Measurements from ENCODE around the gene SHISA9.
"Not testable (repeated sequence)": the region's sequence is repeated elsewhere in the genome, so short reads cannot be mapped to it uniquely, and the experiment has no call there.

Gene SHISA9

DNA sequence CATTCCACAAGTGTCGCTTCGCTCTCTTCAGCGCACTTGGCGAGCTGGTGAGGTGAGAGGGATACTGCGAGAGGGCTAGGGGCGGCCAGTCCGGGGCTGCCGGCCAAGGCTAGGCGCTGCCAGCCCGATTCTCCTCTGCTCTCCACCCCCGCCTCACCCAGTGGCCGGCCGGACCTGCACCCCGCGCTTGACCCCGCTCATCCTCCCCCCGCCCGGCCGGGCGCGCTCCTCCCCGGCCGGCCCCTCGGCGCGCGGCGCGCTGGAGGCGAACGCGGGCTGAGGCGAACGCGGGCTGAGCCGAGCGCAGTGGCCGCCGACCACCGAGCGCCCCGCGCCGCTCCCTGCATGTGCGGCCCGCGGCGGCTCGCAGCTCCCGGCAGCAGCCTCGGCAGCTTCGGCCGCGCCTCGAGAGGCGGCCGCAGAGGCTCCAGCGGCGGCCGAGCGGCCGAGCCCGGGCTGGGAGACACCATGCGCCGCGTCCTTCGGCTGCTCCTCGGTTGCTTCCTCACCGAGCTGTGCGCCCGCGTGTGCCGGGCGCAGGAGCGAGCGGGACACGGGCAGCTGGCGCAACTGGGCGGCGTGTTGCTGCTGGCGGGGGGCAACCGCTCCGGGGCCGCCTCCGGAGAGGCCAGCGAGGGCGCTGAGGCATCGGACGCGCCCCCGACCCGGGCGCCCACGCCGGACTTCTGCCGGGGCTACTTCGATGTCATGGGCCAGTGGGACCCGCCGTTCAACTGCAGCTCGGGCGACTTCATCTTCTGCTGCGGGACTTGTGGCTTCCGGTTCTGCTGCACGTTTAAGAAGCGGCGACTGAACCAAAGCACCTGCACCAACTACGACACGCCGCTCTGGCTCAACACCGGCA, at the start of gene SHISA9:
SHISA9 (plus strand) TSS at position 2 of the 865 bp plus-strand sequence.
- TF ChIP-seq, protein P1, sequence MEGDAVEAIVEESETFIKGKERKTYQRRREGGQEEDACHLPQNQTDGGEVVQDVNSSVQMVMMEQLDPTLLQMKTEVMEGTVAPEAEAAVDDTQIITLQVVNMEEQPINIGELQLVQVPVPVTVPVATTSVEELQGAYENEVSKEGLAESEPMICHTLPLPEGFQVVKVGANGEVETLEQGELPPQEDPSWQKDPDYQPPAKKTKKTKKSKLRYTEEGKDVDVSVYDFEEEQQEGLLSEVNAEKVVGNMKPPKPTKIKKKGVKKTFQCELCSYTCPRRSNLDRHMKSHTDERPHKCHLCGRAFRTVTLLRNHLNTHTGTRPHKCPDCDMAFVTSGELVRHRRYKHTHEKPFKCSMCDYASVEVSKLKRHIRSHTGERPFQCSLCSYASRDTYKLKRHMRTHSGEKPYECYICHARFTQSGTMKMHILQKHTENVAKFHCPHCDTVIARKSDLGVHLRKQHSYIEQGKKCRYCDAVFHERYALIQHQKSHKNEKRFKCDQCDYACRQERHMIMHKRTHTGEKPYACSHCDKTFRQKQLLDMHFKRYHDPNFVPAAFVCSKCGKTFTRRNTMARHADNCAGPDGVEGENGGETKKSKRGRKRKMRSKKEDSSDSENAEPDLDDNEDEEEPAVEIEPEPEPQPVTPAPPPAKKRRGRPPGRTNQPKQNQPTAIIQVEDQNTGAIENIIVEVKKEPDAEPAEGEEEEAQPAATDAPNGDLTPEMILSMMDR (IDR thresholded peaks at IDR 0.05; ENCODE audit: insufficient read depth, low read depth, low read length, missing control alignments) = no peak

DNA sequence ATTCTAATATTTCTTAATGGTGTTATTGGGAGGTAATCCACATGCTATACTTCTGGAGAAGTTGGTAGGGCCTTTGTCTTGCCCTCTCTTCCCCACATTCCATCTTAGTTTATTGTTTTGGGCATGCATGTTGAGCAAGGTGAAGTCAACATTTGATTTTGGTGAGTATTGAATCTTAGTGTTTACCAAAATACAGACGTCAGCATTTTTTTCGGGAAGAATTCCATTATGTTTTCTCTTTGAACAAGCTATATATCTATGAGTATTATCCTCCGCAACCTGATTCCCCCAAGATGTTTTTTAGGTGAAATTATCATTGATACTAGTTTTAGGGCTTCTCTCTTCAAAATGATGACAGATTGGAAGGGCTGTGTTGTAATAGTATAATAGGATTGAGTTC, 47.4 kb upstream of the SHISA9 start:
- DNase-seq (ENCODE audit: low read depth) = no peak
- H3K4me3 ChIP-seq (ENCODE audit: low read length) = no peak overlapping the region
- TF ChIP-seq, protein P1 (IDR thresholded peaks at IDR 0.05; ENCODE audit: insufficient read depth, low read depth, low read length, missing control alignments) = no peak

More for the DNA sequence above, at the start of gene SHISA9:
- no peak for DNase-seq (ENCODE audit: low read depth)
- H3K4me3 ChIP-seq (ENCODE audit: low read length) = no peak within 1 kb of the TSS

DNA sequence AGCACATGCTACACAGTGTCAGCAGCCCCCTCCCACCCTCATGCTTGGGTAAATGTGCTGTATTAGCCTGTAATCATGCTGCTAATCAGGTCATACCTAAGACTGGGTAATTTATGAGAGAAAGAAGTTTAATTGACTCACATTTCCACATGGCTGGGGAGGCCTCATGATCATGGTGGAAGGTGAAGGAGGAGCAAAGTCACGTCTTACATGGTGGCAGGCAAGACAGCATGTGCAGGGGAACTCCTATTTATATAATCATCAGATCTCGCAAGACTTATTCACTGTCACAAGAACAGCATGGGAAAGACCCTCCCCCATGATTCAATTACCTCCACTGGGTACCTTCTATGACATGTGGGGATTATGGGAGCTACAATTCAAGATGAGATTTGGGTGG, 44.0 kb upstream of the SHISA9 start:
- H3K4me3 ChIP-seq (ENCODE audit: low read length); DNase-seq (ENCODE audit: low read depth): not testable (repeated sequence)

DNA sequence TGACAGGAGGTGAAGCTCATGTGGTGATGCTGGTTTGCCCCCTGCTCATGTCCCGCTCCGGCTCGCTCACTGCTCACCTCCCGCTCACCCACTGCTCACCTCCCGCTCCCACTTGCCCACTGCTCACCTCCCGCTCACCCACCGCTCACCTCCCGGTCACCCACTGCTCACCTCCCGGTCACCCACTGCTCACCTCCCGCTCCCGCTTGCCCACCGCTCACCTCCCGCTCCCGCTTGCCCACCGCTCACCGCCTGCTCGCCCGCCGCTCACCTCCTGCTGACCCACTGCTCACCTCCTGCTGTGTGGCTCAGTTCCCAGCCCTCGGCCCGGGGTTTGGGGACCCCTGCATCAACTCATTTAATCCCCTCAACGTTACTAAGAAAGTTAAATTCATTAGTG, 39.1 kb upstream of the SHISA9 start:
- no peak for DNase-seq (ENCODE audit: low read depth)
- TF ChIP-seq, protein P1 (IDR thresholded peaks at IDR 0.05; ENCODE audit: insufficient read depth, low read depth, low read length, missing control alignments) = no peak
- H3K4me3 ChIP-seq (ENCODE audit: low read length) = no peak overlapping the region

DNA sequence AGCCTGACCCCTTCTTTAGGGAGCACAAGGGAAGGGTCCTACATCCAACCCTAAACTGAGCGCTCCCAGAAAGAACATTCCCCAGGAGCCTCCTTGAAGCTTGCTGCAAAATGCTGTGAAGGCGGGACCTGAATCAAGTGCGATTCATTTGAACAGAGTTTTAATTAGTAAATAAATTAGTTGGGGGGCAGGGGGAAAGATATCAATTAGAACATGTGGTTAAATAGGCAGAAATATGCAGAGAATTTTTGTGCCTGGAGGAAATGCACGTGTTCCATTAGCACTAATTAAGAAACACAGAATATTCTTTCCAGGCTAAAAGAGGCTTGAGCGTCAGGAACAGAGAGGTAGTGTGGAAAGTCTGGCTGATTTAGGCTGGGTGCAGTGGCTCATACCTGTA, 38.5 kb upstream of the SHISA9 start:
- H3K4me3 ChIP-seq (ENCODE audit: low read length) = no peak overlapping the region
- TF ChIP-seq, protein P1 (IDR thresholded peaks at IDR 0.05; ENCODE audit: insufficient read depth, low read depth, low read length, missing control alignments) = no peak
- no peak for DNase-seq (ENCODE audit: low read depth)

DNA sequence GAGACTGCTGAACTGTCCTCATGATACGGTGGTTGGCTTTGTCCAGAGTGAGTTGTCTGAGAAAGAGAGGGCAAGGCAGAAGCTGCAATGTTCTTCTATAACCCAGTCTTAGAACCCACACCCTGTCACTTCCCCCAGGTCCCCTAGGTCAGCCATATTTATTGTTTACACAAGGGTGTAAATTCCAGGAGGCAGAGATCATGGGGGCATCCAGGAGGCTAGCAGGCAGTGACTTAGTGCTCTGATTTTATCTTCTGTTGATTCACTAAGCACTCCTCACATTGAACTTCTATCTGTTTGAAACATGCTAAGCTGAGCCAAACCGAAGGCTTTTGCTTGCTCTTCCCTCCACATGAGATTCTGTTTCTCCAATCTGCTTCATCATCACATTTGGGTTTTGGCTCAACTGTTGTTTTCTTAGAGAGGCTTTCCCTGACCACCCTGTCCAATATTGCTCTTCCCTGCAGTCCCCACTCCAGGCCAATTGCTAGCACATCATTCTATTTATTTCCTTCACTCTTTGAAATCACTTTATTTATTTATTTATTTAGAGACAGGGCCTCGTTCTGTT, 34.3 kb upstream of the SHISA9 start:
- DNase-seq (ENCODE audit: low read depth) = no peak

DNA sequence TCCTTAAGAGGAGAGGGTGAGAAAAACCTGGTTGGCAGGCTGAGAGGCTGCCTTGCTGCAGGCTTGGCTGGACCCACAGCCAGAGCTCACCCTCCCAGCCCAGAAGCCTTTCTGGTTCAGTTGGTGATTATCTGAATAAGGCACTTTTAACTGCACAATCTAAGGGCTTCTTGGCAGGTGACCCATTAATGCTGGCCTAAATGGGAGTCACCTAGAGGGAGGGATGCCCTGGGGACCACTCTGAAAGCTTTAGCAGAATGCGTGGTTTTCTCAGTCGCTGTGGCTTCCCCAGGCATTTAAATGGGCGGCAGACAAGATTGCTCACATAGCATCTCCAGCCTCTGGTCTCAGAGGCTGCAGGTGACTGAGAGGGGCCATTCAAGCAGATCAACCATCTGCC, 33.2 kb upstream of the SHISA9 start:
- TF ChIP-seq, protein P1 (IDR thresholded peaks at IDR 0.05; ENCODE audit: insufficient read depth, low read depth, low read length, missing control alignments) = no peak
- no peak for DNase-seq (ENCODE audit: low read depth)
- H3K4me3 ChIP-seq (ENCODE audit: low read length) = no peak overlapping the region

More for the DNA sequence above, 34.3 kb upstream of the SHISA9 start:
- no peak overlapping the region for H3K4me3 ChIP-seq (ENCODE audit: low read length)
- TF ChIP-seq, protein P1 (IDR thresholded peaks at IDR 0.05; ENCODE audit: insufficient read depth, low read depth, low read length, missing control alignments) = no peak

Measured in epithelial cell of esophagus (primary cell).